ENCODE measurements around the gene ENOSF1. TPM values are rescaled to one million over a fixed set of nuclear protein-coding genes. Genes with fewer than 3 reads are reported as not detected.

ENOSF1 gene
- total RNA-seq, 1 experiment from 2014 or later, result 44.6 TPM

DNA sequence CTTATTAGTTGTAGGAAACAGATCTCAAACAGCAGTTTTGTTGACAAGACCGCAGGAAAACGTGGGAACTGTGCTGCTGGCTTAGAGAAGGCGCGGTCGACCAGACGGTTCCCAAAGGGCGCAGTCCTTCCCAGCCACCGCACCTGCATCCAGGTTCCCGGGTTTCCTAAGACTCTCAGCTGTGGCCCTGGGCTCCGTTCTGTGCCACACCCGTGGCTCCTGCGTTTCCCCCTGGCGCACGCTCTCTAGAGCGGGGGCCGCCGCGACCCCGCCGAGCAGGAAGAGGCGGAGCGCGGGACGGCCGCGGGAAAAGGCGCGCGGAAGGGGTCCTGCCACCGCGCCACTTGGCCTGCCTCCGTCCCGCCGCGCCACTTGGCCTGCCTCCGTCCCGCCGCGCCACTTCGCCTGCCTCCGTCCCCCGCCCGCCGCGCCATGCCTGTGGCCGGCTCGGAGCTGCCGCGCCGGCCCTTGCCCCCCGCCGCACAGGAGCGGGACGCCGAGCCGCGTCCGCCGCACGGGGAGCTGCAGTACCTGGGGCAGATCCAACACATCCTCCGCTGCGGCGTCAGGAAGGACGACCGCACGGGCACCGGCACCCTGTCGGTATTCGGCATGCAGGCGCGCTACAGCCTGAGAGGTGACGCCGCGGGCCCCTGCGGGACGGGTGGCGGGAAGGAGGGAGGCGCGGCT lies 55.0 kb downstream of the ENOSF1 start, which contains the start of gene TYMS (continued):
- TF ChIP-seq ZNF232 (CRISPR knock-in tag; IDR thresholded peaks at IDR 0.05), result peak; percentile 93
- TF ChIP-seq, protein P1, sequence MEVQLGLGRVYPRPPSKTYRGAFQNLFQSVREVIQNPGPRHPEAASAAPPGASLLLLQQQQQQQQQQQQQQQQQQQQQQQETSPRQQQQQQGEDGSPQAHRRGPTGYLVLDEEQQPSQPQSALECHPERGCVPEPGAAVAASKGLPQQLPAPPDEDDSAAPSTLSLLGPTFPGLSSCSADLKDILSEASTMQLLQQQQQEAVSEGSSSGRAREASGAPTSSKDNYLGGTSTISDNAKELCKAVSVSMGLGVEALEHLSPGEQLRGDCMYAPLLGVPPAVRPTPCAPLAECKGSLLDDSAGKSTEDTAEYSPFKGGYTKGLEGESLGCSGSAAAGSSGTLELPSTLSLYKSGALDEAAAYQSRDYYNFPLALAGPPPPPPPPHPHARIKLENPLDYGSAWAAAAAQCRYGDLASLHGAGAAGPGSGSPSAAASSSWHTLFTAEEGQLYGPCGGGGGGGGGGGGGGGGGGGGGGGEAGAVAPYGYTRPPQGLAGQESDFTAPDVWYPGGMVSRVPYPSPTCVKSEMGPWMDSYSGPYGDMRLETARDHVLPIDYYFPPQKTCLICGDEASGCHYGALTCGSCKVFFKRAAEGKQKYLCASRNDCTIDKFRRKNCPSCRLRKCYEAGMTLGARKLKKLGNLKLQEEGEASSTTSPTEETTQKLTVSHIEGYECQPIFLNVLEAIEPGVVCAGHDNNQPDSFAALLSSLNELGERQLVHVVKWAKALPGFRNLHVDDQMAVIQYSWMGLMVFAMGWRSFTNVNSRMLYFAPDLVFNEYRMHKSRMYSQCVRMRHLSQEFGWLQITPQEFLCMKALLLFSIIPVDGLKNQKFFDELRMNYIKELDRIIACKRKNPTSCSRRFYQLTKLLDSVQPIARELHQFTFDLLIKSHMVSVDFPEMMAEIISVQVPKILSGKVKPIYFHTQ (CRISPR knock-in tag; IDR thresholded peaks at IDR 0.05), result no peak
- peak; percentile 71 for TF ChIP-seq FOXK1 (CRISPR knock-in tag; IDR thresholded peaks at IDR 0.05)
- TF ChIP-seq, protein P2, sequence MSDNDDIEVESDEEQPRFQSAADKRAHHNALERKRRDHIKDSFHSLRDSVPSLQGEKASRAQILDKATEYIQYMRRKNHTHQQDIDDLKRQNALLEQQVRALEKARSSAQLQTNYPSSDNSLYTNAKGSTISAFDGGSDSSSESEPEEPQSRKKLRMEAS (CRISPR knock-in tag; IDR thresholded peaks at IDR 0.05), result peak; percentile 61; the same call in 1 of the 2 replicates
- TF ChIP-seq SMAD3 (CRISPR knock-in tag; IDR thresholded peaks at IDR 0.05; ENCODE audit: borderline replicate concordance), result 0 out of 2 replicates have a peak, but pooled peaks have one; percentile 52
- TF ChIP-seq, protein P3, sequence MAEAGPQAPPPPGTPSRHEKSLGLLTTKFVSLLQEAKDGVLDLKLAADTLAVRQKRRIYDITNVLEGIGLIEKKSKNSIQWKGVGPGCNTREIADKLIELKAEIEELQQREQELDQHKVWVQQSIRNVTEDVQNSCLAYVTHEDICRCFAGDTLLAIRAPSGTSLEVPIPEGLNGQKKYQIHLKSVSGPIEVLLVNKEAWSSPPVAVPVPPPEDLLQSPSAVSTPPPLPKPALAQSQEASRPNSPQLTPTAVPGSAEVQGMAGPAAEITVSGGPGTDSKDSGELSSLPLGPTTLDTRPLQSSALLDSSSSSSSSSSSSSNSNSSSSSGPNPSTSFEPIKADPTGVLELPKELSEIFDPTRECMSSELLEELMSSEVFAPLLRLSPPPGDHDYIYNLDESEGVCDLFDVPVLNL (CRISPR knock-in tag; IDR thresholded peaks at IDR 0.05; ENCODE audit: borderline replicate concordance, low read depth), result 0 out of 2 replicates have a peak, but pooled peaks have one; percentile 47
- TF ChIP-seq RELA (CRISPR knock-in tag; IDR thresholded peaks at IDR 0.05; ENCODE audit: borderline replicate concordance), result no peak
- TF ChIP-seq ZNF396 (CRISPR knock-in tag; IDR thresholded peaks at IDR 0.05; ENCODE audit: borderline replicate concordance), result no peak
- TF ChIP-seq, protein P4, sequence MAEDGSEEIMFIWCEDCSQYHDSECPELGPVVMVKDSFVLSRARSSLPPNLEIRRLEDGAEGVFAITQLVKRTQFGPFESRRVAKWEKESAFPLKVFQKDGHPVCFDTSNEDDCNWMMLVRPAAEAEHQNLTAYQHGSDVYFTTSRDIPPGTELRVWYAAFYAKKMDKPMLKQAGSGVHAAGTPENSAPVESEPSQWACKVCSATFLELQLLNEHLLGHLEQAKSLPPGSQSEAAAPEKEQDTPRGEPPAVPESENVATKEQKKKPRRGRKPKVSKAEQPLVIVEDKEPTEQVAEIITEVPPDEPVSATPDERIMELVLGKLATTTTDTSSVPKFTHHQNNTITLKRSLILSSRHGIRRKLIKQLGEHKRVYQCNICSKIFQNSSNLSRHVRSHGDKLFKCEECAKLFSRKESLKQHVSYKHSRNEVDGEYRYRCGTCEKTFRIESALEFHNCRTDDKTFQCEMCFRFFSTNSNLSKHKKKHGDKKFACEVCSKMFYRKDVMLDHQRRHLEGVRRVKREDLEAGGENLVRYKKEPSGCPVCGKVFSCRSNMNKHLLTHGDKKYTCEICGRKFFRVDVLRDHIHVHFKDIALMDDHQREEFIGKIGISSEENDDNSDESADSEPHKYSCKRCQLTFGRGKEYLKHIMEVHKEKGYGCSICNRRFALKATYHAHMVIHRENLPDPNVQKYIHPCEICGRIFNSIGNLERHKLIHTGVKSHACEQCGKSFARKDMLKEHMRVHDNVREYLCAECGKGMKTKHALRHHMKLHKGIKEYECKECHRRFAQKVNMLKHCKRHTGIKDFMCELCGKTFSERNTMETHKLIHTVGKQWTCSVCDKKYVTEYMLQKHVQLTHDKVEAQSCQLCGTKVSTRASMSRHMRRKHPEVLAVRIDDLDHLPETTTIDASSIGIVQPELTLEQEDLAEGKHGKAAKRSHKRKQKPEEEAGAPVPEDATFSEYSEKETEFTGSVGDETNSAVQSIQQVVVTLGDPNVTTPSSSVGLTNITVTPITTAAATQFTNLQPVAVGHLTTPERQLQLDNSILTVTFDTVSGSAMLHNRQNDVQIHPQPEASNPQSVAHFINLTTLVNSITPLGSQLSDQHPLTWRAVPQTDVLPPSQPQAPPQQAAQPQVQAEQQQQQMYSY (CRISPR knock-in tag; IDR thresholded peaks at IDR 0.05), result peak; percentile 88
- TF ChIP-seq ZNF423 (CRISPR knock-in tag; IDR thresholded peaks at IDR 0.05), result no peak
- TF ChIP-seq MXD4 (CRISPR knock-in tag; IDR thresholded peaks at IDR 0.05; ENCODE audit: borderline replicate concordance), result no peak
- TF ChIP-seq ZBTB21 (CRISPR knock-in tag; IDR thresholded peaks at IDR 0.05; ENCODE audit: borderline replicate concordance), result no peak
- no peak for TF ChIP-seq ELF4 (CRISPR knock-in tag; IDR thresholded peaks at IDR 0.05; ENCODE audit: low read depth)
- TF ChIP-seq, protein P5, sequence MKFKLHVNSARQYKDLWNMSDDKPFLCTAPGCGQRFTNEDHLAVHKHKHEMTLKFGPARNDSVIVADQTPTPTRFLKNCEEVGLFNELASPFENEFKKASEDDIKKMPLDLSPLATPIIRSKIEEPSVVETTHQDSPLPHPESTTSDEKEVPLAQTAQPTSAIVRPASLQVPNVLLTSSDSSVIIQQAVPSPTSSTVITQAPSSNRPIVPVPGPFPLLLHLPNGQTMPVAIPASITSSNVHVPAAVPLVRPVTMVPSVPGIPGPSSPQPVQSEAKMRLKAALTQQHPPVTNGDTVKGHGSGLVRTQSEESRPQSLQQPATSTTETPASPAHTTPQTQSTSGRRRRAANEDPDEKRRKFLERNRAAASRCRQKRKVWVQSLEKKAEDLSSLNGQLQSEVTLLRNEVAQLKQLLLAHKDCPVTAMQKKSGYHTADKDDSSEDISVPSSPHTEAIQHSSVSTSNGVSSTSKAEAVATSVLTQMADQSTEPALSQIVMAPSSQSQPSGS (CRISPR knock-in tag; IDR thresholded peaks at IDR 0.05; ENCODE audit: borderline replicate concordance, low read depth), result no peak
- TF ChIP-seq ZNF219 (CRISPR knock-in tag; IDR thresholded peaks at IDR 0.05; ENCODE audit: borderline replicate concordance), result peak; percentile 73; the same call in 1 of the 2 replicates
- TF ChIP-seq, protein P6, sequence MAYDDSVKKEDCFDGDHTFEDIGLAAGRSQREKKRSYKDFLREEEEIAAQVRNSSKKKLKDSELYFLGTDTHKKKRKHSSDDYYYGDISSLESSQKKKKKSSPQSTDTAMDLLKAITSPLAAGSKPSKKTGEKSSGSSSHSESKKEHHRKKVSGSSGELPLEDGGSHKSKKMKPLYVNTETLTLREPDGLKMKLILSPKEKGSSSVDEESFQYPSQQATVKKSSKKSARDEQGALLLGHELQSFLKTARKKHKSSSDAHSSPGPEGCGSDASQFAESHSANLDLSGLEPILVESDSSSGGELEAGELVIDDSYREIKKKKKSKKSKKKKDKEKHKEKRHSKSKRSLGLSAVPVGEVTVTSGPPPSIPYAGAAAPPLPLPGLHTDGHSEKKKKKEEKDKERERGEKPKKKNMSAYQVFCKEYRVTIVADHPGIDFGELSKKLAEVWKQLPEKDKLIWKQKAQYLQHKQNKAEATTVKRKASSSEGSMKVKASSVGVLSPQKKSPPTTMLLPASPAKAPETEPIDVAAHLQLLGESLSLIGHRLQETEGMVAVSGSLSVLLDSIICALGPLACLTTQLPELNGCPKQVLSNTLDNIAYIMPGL (CRISPR knock-in tag; IDR thresholded peaks at IDR 0.05), result peak; percentile 53; the same call in 1 of the 2 replicates
- no peak for TF ChIP-seq NR1H2 (CRISPR knock-in tag; IDR thresholded peaks at IDR 0.05)
- TF ChIP-seq ZNF138 (CRISPR knock-in tag; conservative IDR thresholded peaks at IDR 0.05), result no peak

Measured in WTC11 (cell line).